ENCODE data around the gene GRID1. TPM values are rescaled to one million over a fixed set of nuclear protein-coding genes. Genes with fewer than 3 reads are reported as not detected.
"Not testable (repeated sequence)": the region's sequence is repeated elsewhere in the genome, so short reads cannot be mapped to it uniquely, and the experiment has no call there.

Gene GRID1
- total RNA-seq, 1 experiment from 2014 or later: 0.31 TPM

DNA sequence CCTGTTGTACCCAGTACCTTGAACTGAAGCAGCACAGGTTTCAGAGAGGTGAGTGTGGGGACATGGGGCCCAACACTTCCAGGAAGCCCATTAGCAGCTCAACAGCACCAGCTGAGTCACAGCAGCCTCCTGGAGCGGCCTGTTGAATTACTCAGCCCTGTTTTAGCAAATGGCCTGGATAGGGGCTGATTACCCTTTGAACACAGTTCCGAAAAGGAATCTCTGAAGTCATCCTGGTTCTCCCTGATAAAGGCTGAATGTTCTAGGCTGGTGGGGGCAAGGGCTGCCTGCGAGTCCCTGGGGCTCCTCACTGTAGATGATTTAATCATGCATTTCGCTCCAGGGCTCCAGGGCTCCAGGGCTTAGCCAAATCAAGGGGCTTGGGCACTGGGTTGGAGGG is 287.5 kb downstream of the GRID1 start:
- DNase-seq: peak; percentile 63
- Histone ChIP-seq H3K27me3 (ENCODE audit: control insufficient read depth, insufficient read depth, low read length) (no peaks in the 10 kb centered on the region), H3K4me3 (ENCODE audit: insufficient read depth, low read depth, low read length) (no peak overlapping the region), H3K36me3 (replicated peaks; ENCODE audit: control insufficient read depth, insufficient read depth, low read length) (no peaks in the 10 kb centered on the region)

DNA sequence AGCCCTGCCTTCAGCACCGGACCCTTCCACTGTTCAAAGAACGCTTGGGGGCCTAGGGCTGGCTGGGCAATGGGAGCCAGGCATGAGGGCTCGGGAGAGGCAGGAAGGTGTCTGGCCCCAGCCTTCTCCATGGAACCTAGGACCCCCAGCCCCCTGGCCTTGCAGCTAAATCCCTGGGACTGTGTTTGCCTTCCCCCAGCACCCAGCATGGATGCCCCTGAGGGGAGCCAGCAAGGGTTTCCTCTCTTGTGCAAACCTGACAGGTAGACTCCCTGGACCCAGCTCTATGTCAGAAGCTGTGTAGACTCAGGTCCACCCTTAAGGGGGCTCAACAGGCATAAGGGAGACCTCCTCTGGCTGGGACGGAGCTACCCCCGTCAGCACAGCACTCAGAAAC is 288.0 kb downstream of the GRID1 start:
- Histone ChIP-seq H3K36me3 (replicated peaks; ENCODE audit: control insufficient read depth, insufficient read depth, low read length) (no peaks in the 10 kb centered on the region), H3K27me3 (ENCODE audit: control insufficient read depth, insufficient read depth, low read length) (no peaks in the 10 kb centered on the region), H3K4me3 (ENCODE audit: insufficient read depth, low read depth, low read length) (no peak overlapping the region)
- no peak for DNase-seq

DNA sequence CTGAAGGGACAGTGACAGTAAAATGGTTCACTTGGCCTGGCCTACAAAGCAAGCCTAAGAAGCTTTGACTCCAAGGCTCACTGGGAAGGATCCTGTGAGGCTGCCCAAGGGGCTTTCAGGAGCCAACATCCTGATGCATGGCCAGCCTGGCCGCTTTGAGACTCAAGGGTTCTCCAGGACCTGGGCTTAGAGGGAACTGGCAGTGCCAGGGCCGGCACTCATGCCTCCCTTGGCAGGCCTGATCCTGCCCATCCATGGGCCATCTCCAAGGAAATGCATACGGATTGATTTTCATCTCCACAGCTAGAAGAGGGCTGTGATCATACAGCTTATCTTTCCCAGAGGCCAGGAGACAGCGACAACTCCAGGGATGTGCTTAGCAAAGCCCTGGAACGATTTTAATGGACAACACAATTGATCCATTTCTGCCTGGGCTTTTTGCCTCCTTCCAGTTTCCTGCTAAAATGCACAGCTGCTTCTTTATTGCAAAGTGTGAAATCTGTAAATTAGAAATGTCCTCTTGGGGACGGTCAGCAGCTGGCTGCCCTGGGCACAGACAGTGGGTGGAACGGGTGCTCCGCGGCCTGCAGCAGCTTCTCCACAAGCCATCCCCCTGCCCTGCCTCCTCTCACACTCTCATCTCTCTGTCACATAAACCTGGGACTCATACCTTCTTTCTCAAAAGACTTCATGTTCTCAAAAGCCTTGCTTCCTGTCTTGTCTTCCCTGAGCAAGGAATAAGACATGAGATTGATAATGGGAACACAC is 288.5 kb downstream of the GRID1 start:
- H3K27me3 ChIP-seq (ENCODE audit: control insufficient read depth, insufficient read depth, low read length): no peaks in the 10 kb centered on the region
- H3K36me3 ChIP-seq (replicated peaks; ENCODE audit: control insufficient read depth, insufficient read depth, low read length): no peaks in the 10 kb centered on the region
- no peak overlapping the region for H3K4me3 ChIP-seq (ENCODE audit: insufficient read depth, low read depth, low read length)
- no peak for DNase-seq

DNA sequence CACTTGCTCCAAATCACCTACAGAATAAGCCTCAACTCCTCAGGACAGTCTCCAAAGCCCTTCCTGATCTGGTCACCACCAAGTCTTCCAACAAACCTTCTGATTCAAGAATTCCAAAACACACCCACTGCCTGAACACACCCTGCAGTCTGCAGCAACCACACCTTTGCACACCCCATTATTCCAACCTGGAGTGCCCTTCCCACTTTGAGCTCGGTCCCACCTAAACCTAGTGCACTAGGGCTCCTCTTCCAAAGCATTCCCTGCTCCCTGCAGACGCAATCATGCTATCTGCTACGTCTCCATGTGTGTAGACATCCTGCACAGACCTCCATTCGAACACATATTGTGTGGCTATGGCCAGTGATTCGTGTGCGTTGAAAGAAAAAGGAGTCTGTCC is 289.3 kb downstream of the GRID1 start:
- no peak for DNase-seq
- no peaks in the 10 kb centered on the region for H3K36me3 ChIP-seq (replicated peaks; ENCODE audit: control insufficient read depth, insufficient read depth, low read length)
- no peaks in the 10 kb centered on the region for H3K27me3 ChIP-seq (ENCODE audit: control insufficient read depth, insufficient read depth, low read length)
- no peak overlapping the region for H3K4me3 ChIP-seq (ENCODE audit: insufficient read depth, low read depth, low read length)

DNA sequence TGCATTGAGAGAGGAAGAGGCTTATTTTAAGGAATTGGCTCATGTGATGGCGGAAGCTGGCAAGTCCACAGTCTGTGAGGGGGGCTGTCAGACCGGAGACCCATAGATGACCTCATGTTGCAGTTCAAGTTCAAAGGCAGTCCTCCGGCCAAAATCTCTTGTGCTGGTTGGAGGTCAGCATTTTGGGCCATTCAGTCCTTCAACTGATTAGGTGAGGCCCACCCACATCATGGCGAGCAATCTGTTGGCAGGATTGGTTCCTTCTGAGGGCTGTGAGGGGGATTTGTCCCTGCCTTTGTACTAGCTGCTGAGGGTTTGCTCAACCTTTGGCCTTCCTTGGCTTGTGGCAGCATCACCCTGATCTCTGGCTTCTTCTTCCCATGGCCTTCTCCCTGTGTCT is 290.1 kb downstream of the GRID1 start:
- not testable (repeated sequence) for DNase-seq; H3K36me3 ChIP-seq (replicated peaks; ENCODE audit: control insufficient read depth, insufficient read depth, low read length); H3K27me3 ChIP-seq (ENCODE audit: control insufficient read depth, insufficient read depth, low read length); H3K4me3 ChIP-seq (ENCODE audit: insufficient read depth, low read depth, low read length)

DNA sequence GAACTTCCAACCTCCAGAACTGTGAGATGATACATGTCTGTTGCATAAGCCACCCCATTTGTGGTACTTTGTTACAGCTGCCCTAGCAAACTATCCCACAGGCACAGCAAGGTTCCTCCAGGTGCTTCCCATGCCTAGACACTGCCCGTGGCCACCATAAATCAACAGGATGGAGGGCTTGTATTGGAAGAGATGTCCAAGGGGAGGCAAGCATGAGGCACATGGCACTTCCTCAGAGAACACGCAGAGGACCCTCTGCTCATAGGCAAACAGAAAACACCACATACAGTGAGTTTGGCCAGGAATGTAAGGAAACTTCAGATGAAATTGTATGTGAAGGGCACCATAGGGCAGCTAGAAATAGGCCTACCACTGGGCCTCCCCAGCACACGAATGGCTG is 291.1 kb downstream of the GRID1 start:
- H3K36me3 ChIP-seq (replicated peaks; ENCODE audit: control insufficient read depth, insufficient read depth, low read length): no peaks in the 10 kb centered on the region
- no peak for DNase-seq
- no peak overlapping the region for H3K4me3 ChIP-seq (ENCODE audit: insufficient read depth, low read depth, low read length)
- H3K27me3 ChIP-seq (ENCODE audit: control insufficient read depth, insufficient read depth, low read length): no peaks in the 10 kb centered on the region

- H3K27me3 ChIP-seq (ENCODE audit: control insufficient read depth, insufficient read depth, low read length): no peaks in the 10 kb centered on the region
Measured at GRCh38 chr10:86074294-86074693, 292.3 kb downstream of the GRID1 start.

GRCh38 chr10:86073199-86073977 is 293.2 kb downstream of the GRID1 start:
- peak; percentile 26 for DNase-seq
- no peak overlapping the region for H3K4me3 ChIP-seq (ENCODE audit: insufficient read depth, low read depth, low read length)
- H3K36me3 ChIP-seq (replicated peaks; ENCODE audit: control insufficient read depth, insufficient read depth, low read length): no peaks in the 10 kb centered on the region
- H3K27me3 ChIP-seq (ENCODE audit: control insufficient read depth, insufficient read depth, low read length): no peaks in the 10 kb centered on the region; the same call in 1 of the 2 replicates

More at GRCh38 chr10:86074294-86074693, 292.3 kb downstream of the GRID1 start:
- Histone ChIP-seq H3K4me3 (ENCODE audit: insufficient read depth, low read depth, low read length) (no peak overlapping the region), H3K36me3 (replicated peaks; ENCODE audit: control insufficient read depth, insufficient read depth, low read length) (no peaks in the 10 kb centered on the region)
- no peak for DNase-seq

DNA sequence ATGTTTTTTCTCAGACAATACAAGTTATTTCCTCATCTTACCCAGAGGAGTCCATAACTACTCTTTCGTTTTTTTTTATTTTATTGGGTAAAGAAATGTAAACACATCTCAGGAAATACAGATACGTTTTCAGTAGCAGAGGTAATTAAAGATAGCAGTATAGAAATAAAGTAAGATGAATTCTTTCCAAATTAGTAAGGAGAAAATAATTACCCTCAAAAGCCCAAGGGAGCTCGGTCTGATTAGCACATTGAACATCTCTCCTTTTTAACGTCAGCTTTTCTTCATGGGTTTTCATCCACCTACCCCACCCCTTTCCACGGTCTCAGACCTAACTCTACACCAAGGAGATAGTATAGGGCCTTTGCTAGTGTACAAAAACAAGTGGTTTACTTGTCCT is 294.2 kb downstream of the GRID1 start:
- no peak overlapping the region for H3K4me3 ChIP-seq (ENCODE audit: insufficient read depth, low read depth, low read length)
- H3K27me3 ChIP-seq (ENCODE audit: control insufficient read depth, insufficient read depth, low read length): no peaks in the 10 kb centered on the region; the same call in 1 of the 2 replicates
- DNase-seq: no peak
- H3K36me3 ChIP-seq (replicated peaks; ENCODE audit: control insufficient read depth, insufficient read depth, low read length): no peaks in the 10 kb centered on the region

DNA sequence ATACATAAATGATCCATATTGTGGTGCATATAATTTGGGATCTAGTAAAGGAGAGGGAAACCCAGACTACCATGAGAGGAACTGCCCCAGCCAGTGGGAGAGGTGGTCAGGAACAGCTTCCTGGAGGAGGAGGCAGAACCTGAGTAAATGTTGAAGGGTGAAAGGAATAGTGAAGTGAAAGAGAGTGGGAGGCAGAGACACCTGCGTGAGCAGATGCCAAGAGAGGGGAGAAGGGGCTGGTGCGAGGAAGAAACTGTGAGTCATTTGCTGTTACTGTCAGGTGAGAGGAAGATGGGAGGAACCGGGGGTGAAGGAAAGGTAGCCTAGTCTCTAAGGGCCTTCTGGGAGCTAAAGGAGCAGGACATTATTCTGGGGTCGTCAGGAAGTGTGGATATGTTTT is 294.8 kb downstream of the GRID1 start:
- no peaks in the 10 kb centered on the region; the same call in 1 of the 2 replicates for H3K27me3 ChIP-seq (ENCODE audit: control insufficient read depth, insufficient read depth, low read length)
- DNase-seq: no peak
- H3K4me3 ChIP-seq (ENCODE audit: insufficient read depth, low read depth, low read length): no peak overlapping the region
- no peaks in the 10 kb centered on the region for H3K36me3 ChIP-seq (replicated peaks; ENCODE audit: control insufficient read depth, insufficient read depth, low read length)

- H3K4me3 ChIP-seq (ENCODE audit: insufficient read depth, low read depth, low read length): no peak overlapping the region
- no peaks in the 10 kb centered on the region; the same call in 1 of the 2 replicates for H3K27me3 ChIP-seq (ENCODE audit: control insufficient read depth, insufficient read depth, low read length)
- H3K36me3 ChIP-seq (replicated peaks; ENCODE audit: control insufficient read depth, insufficient read depth, low read length): no peaks in the 10 kb centered on the region
- DNase-seq: no peak
Measured at GRCh38 chr10:86071145-86071544, 295.4 kb downstream of the GRID1 start.

- Histone ChIP-seq H3K4me3 (ENCODE audit: insufficient read depth, low read depth, low read length) (no peak overlapping the region), H3K27me3 (ENCODE audit: control insufficient read depth, insufficient read depth, low read length) (no peaks in the 10 kb centered on the region; the same call in 1 of the 2 replicates), H3K36me3 (replicated peaks; ENCODE audit: control insufficient read depth, insufficient read depth, low read length) (no peaks in the 10 kb centered on the region)
- DNase-seq: no peak
Measured at GRCh38 chr10:86070278-86070677, 296.3 kb downstream of the GRID1 start.

- no peak for DNase-seq
- H3K36me3 ChIP-seq (replicated peaks; ENCODE audit: control insufficient read depth, insufficient read depth, low read length): no peaks in the 10 kb centered on the region
- no peak overlapping the region for H3K4me3 ChIP-seq (ENCODE audit: insufficient read depth, low read depth, low read length)
- H3K27me3 ChIP-seq (ENCODE audit: control insufficient read depth, insufficient read depth, low read length): no peaks in the 10 kb centered on the region; the same call in 1 of the 2 replicates
Measured at GRCh38 chr10:86068231-86069054, 298.2 kb downstream of the GRID1 start.

DNA sequence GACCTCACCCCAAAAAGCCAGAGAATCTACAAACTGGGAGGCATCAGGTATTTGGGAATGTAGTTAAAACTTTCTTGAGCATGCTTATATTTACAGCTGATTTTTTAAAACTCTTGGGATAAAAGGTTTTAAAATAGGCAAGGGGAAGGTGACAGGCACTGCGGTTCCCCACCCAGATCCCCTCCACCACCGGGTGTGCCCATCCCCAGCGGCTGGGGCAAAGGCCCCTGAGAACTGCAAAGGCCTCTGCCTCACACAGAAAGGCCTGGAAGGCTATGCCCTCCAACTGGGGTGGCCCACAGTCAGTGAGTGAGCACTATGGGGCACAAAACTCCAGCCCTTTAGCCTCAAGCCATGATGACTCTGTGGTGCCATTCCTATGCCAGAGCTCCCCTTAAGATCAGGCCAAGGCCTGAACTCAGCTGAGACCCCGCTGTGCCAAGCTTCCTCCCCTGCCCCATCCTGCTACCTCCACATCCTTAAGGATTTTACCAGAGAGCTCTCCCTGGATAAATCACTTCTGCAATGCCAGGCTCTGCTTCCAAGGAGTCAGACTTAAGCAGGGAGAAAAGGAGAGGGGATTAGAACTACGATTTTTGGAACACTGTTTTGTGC is 299.1 kb downstream of the GRID1 start:
- no peak for DNase-seq

More for the DNA sequence above, 299.1 kb downstream of the GRID1 start:
- Histone ChIP-seq H3K4me3 (ENCODE audit: insufficient read depth, low read depth, low read length) (no peak overlapping the region), H3K36me3 (replicated peaks; ENCODE audit: control insufficient read depth, insufficient read depth, low read length) (no peaks in the 10 kb centered on the region), H3K27me3 (ENCODE audit: control insufficient read depth, insufficient read depth, low read length) (no peaks in the 10 kb centered on the region; the same call in 1 of the 2 replicates)
